ENCODE data around the gene PELO.

PELO gene

GRCh38 chr5:52772668-52773067 is 15.0 kb upstream of the PELO start:
- no peak for DNase-seq

GRCh38 chr5:52773342-52773741 is 14.4 kb upstream of the PELO start:
- no peak for DNase-seq

- DNase-seq: no peak
Observed at GRCh38 chr5:52774005-52774410, 13.7 kb upstream of the PELO start.

GRCh38 chr5:52776116-52776515 is 11.6 kb upstream of the PELO start:
- DNase-seq: peak; percentile 61

- DNase-seq: no peak
Observed at GRCh38 chr5:52777186-52777585, 10.5 kb upstream of the PELO start.

GRCh38 chr5:52778781-52779180 is 8.9 kb upstream of the PELO start:
- DNase-seq: no peak

- no peak for DNase-seq
Observed at GRCh38 chr5:52779213-52779612, 8.5 kb upstream of the PELO start.

- DNase-seq: no peak
Observed at GRCh38 chr5:52783226-52783959, 4.3 kb upstream of the PELO start.

GRCh38 chr5:52784737-52785136 is 3.0 kb upstream of the PELO start:
- DNase-seq: no peak

- DNase-seq: no peak
Observed at GRCh38 chr5:52786391-52786790, 1.3 kb upstream of the PELO start.

GRCh38 chr5:52786949-52787599 is 642 bp upstream of the PELO start:
- peak; percentile 42 for DNase-seq

GRCh38 chr5:52788505-52788821 is 747 bp downstream of the PELO start:
- no peak for DNase-seq

GRCh38 chr5:52789378-52789777 is 1.7 kb downstream of the PELO start:
- DNase-seq: no peak

GRCh38 chr5:52789851-52790250 is 2.1 kb downstream of the PELO start:
- DNase-seq: no peak

- no peak for DNase-seq
Observed at GRCh38 chr5:52791366-52791765, 3.6 kb downstream of the PELO start.

GRCh38 chr5:52794519-52794918 is 6.8 kb downstream of the PELO start:
- DNase-seq: no peak

- DNase-seq: no peak
Observed at GRCh38 chr5:52796031-52796430, 8.3 kb downstream of the PELO start.

GRCh38 chr5:52796516-52797103 is 8.9 kb downstream of the PELO start:
- DNase-seq: no peak

- DNase-seq: no peak
Observed at GRCh38 chr5:52798938-52799337, 11.2 kb downstream of the PELO start.

- DNase-seq: peak; percentile 39
Observed at GRCh38 chr5:52799358-52799982, 11.8 kb downstream of the PELO start.

GRCh38 chr5:52799983-52800393 is 12.3 kb downstream of the PELO start:
- peak; percentile 98 for DNase-seq

GRCh38 chr5:52800394-52801213 is 12.9 kb downstream of the PELO start:
- peak; percentile 81 for DNase-seq

- no peak for DNase-seq
Observed at GRCh38 chr5:52801329-52801728, 13.6 kb downstream of the PELO start.

All from activated CD4-positive, alpha-beta T cell treated with anti-CD3 and anti-CD28 coated beads, Interleukin-10, Interleukin-2, amounts not matched to agents 100 ng/mL and 50 ng/mL, durations not matched to agents 16 hours and 8 hours (primary cell).